GM12865 (cell line): ENCODE data around the gene PRRC2C.

Experiments used
- DNase-seq: peaks from one replicate; pipeline ENCODE4 v3.0.0; 2010; ENCODE audit warnings: low read depth
- H3K4me3 ChIP-seq: 2 replicates; pipeline ENCODE4 v1.5.1; 2011; ENCODE audit warnings: mild to moderate bottlenecking, low read depth, low read length, control low read depth
- CTCF ChIP-seq: IDR thresholded peaks from 2 replicates; pipeline ENCODE4 v1.5.1; 2011; ENCODE audit warnings: low read length, control low read depth, low read depth, inconsistent platforms; ENCODE audit not compliant: insufficient read depth; ENCODE audit errors: missing control alignments

Gene PRRC2C

DNA sequence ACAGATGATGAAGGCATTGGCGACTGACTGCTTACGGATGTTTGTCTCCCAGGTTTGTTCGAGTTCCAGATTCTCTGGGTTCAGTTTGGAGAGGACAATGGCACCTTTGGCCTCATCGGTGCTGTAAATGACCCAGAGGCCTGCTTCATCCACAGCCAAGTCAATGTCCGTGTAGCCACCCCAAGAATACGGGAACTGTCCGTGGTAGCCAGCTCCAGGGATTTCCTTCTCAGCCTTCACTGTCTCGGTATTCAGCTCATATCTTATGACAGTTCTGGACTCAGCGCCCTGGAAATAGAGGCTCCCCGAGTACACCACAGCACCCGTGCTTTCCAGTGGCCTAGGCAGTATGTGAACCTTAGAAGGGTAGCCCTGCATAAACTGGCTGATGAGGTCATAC, 150.8 kb downstream of the PRRC2C start:
- TF ChIP-seq CTCF, result no peak
- no peak overlapping the region for H3K4me3 ChIP-seq
- DNase-seq, result no peak

- no peak for TF ChIP-seq CTCF
- no peak for DNase-seq
- no peak overlapping the region for H3K4me3 ChIP-seq
These were observed 152.7 kb downstream of the PRRC2C start for GRCh38 chr1:171637928-171638576.

DNA sequence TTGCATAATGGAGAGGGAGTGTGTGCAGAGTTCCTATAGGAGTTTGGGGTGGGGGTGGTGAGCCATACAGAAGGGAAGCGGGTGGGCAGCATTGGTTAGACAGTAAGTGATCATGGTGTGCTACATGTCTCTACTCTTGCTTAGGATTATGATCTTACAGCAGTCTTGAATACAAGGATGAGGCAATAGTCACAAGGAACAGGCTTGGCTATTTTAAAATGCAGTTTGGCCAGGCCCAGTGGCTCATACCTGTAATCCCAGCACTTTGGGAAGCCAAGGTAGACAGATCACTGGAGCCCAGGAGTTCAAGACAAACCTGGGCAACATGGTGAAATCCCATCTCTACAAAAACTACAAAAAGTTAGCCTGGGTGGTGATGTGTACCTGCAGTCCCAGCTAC, 154.9 kb downstream of the PRRC2C start:
- no peak for DNase-seq
- TF ChIP-seq CTCF, result no peak
- no peak overlapping the region for H3K4me3 ChIP-seq

DNA sequence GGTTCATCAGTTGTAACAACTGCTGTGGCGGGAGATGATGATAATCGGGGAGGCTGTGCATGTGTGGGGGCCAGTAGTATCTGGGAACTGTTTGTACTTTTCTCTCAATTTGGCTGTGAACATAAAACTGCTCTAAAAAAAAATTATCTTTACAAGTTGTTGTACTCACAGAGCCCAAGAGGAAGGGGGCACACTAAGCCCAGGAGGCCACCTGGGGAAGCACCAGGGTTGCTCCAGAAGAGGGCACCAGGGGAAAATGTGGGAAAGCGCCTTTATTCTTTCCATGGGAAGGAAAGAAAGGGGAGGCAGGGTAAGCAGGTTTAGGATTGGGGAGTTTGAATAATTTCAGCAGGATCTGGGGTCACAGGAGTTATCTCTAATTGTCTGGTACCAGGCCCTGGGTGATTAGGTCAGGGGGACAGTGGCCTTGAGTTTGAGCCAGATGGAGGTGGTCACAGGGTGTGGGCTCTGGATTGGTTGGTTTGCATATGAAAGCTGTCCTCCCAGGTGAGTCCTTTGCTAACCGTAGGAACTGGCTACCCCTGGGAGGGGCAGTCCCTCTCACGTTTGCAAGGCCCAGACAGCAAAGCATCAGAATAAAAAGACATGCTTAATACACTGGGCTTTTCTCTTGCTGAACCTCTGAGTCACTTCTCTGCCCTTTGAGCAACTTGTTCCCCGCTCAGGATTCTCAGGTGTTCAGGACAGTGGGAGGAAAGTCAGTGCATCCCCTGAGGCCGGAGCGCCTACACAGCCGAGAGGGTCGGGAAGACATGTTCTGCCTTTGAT, 155.9 kb downstream of the PRRC2C start:
- no peak overlapping the region for H3K4me3 ChIP-seq
- no peak for TF ChIP-seq CTCF
- no peak for DNase-seq

- no peak overlapping the region for H3K4me3 ChIP-seq
- TF ChIP-seq CTCF, result no peak
- no peak for DNase-seq
These were observed 156.9 kb downstream of the PRRC2C start for GRCh38 chr1:171642197-171642596.
